GM19193 (cell line): Measurements from ENCODE around the gene ZMYND19.

ENCODE experiments used
- POLR2A ChIP-seq: IDR thresholded peaks from 4 replicates; pipeline ENCODE4 v1.6.1; 2011; ENCODE audit not compliant: insufficient read depth, insufficient read length; ENCODE audit errors: extremely low read depth

ZMYND19 gene

DNA sequence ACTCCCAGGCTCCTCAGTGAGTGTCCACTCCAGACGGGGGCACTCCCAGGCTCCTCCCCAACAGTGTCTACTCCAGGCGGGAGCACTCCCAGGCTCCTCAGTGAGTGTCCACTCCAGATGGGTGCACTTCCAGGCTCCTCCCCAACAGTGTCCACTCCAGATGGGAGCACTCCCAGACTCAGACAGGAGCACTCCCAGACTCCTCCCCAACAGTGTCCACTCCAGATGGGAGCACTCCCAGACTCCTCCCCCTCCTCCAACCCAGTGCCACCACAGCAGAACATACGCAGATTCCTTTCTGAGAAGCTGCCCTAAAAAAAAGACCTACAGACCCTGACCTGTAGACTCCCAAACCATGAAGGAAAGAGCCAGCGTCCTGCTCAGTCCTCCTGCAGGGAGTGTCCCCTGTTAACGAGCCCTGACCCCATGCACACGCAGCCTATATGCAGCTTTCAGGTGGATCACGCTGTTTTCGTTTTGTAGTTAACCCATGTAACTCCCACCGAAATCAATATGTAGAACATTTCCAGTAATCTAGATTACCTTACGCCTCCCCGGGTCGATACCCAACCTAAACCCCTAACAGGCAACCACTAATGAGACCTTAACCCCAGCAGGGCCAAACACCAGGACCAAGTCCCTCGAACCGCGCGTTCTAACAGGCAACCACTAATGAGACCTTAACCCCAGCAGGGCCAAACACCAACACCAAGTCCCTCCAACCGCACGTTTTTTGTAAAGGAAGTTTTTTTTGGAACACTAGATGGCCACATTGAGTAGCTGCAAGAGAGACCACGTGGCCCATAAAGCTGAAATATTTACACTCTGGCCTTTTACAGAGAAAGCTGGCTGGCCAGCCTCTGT lies 55.8 kb downstream of the ZMYND19 start:
- no peak for TF ChIP-seq POLR2A
